ENCODE data around the gene CRKL.

DNA sequence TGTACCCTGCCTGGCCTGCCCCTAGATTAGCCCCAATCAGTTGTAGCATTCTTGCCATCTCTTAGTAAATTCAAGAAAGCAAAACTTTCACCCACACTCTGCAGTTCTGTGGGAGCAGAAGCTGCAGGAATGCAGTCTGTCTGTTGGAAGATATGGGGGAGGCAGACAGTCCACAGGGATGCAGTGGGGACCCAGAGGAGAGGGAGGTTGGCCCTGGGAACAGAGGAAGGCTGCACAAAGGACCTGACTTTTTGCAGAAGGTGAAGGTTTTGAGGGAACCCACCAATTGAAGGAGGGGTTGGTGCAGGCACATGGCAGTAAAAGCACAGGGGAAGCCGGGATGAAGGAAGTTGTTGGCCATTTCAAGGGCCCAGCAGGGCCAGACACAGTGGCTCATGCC is 41.9 kb upstream of the CRKL start:
- TF ChIP-seq, protein P1, sequence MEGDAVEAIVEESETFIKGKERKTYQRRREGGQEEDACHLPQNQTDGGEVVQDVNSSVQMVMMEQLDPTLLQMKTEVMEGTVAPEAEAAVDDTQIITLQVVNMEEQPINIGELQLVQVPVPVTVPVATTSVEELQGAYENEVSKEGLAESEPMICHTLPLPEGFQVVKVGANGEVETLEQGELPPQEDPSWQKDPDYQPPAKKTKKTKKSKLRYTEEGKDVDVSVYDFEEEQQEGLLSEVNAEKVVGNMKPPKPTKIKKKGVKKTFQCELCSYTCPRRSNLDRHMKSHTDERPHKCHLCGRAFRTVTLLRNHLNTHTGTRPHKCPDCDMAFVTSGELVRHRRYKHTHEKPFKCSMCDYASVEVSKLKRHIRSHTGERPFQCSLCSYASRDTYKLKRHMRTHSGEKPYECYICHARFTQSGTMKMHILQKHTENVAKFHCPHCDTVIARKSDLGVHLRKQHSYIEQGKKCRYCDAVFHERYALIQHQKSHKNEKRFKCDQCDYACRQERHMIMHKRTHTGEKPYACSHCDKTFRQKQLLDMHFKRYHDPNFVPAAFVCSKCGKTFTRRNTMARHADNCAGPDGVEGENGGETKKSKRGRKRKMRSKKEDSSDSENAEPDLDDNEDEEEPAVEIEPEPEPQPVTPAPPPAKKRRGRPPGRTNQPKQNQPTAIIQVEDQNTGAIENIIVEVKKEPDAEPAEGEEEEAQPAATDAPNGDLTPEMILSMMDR (conservative IDR thresholded peaks at IDR 0.05; ENCODE audit: low read depth, low read length), result no peak
- TF ChIP-seq EZH2 (IDR thresholded peaks at IDR 0.05; ENCODE audit: low read length, unreplicated experiment) (no peak), EZH2phosphoT487 (IDR thresholded peaks at IDR 0.05; ENCODE audit: borderline replicate concordance, low read length) (no peak)
